ENCODE results near the gene CLEC2D. TPM values are rescaled to one million over a fixed set of nuclear protein-coding genes. Genes with fewer than 3 reads are reported as not detected.

The CLEC2D gene
- total and polyA plus RNA-seq, 7 donors = 0.69 to 24.0 (median 8.6) TPM

DNA sequence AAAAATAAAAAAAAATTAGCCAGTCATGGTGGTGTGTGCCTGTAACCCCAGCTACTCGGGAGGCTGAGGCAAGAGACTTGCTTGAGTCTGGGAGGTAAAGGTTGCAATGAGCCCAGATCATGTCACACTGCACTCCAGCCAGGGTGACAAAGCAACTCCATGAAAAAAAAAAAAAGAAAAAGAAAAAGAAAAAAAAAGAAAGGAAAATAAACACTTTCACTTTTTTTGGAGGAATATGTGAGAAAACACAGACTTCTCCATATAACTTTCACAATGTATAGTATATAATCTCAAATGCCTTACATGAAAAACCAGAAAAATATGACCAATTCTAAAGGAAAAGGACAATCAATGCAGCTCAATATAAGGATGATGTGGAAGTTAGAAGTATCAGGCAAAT, 54.5 kb downstream of the CLEC2D start:
- intact Hi-C loops (cut with DNase I) = no loop called here
- WGBS, 2 donors = 89 to 95% methylated on average over 1 of the region's 1 CpG
- Histone ChIP-seq H3K36me3 (no peaks in the 10 kb centered on the region), H3K4me1 (no peaks in the 10 kb centered on the region), H3K4me3 (no peak overlapping the region), H3K27me3 (no peaks in the 10 kb centered on the region), H3K9me3 (no peaks in the 10 kb centered on the region), H3K27ac (no peak overlapping the region)
- no peak for TF ChIP-seq CTCF (IDR thresholded peaks at IDR 0.05)
- TF ChIP-seq POLR2A (IDR thresholded peaks at IDR 0.05) = no peak
- TF ChIP-seq POLR2AphosphoS5 (IDR thresholded peaks at IDR 0.05) = no peak
- no peak for TF ChIP-seq EP300 (IDR thresholded peaks at IDR 0.05)
- DNase-seq = no peak

- Histone ChIP-seq H3K27me3 (no peaks in the 10 kb centered on the region), H3K36me3 (no peaks in the 10 kb centered on the region), H3K27ac (no peak overlapping the region), H3K4me3 (no peak overlapping the region), H3K9me3 (no peaks in the 10 kb centered on the region), H3K4me1 (no peaks in the 10 kb centered on the region)
- 61 to 64% methylated on average over 2 of the region's 2 CpGs for WGBS, 2 donors
- TF ChIP-seq EP300 (IDR thresholded peaks at IDR 0.05) (no peak), POLR2AphosphoS5 (IDR thresholded peaks at IDR 0.05) (no peak), CTCF (IDR thresholded peaks at IDR 0.05) (no peak), POLR2A (IDR thresholded peaks at IDR 0.05) (no peak)
- intact Hi-C loops (cut with DNase I) = no loop called here
- DNase-seq = no peak
These were observed 55.8 kb downstream of the CLEC2D start for GRCh38 chr12:9725213-9725870.

- no peak for DNase-seq
- Histone ChIP-seq H3K27me3 (no peaks in the 10 kb centered on the region), H3K36me3 (no peaks in the 10 kb centered on the region), H3K4me3 (no peak overlapping the region), H3K9me3 (no peaks in the 10 kb centered on the region), H3K27ac (no peak overlapping the region), H3K4me1 (no peaks in the 10 kb centered on the region)
- WGBS, 2 donors = 70 to 92% methylated on average over 1 of the region's 1 CpG
- intact Hi-C loops (cut with DNase I) = no loop called here
- no peak for TF ChIP-seq POLR2A (IDR thresholded peaks at IDR 0.05)
- no peak for TF ChIP-seq EP300 (IDR thresholded peaks at IDR 0.05)
- TF ChIP-seq CTCF (IDR thresholded peaks at IDR 0.05) = no peak
- TF ChIP-seq POLR2AphosphoS5 (IDR thresholded peaks at IDR 0.05) = no peak
These were observed 58.3 kb downstream of the CLEC2D start for GRCh38 chr12:9727813-9728212.

- DNase-seq = no peak
- H3K27me3 ChIP-seq = no peaks in the 10 kb centered on the region
- H3K27ac ChIP-seq = no peak overlapping the region
- H3K9me3 ChIP-seq = no peaks in the 10 kb centered on the region
- no peaks in the 10 kb centered on the region for H3K4me1 ChIP-seq
- intact Hi-C loops (cut with DNase I) = no loop called here
- no peaks in the 10 kb centered on the region for H3K36me3 ChIP-seq
- TF ChIP-seq CTCF (IDR thresholded peaks at IDR 0.05) (no peak), EP300 (IDR thresholded peaks at IDR 0.05) (no peak), POLR2A (IDR thresholded peaks at IDR 0.05) (no peak), POLR2AphosphoS5 (IDR thresholded peaks at IDR 0.05) (no peak)
- H3K4me3 ChIP-seq = no peak overlapping the region
These were observed 59.6 kb downstream of the CLEC2D start for GRCh38 chr12:9729082-9729481.

DNA sequence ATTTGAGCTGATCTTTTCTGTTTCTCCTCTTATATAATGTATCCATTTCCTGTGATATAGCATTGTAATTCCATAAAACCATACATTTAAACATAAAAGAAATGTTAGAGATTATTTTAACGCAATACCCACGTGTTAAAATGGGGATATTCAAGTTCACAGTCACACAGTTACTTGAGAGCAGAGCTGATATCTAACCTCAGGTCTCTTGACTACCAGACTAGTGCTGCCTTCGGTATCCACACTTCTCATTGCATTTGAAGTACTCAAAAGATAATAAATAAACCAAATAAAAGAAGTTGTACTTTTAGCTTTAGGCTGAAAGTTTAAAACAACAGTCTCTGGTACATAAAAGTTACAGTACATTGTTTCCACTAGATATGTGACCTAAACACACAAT, 60.5 kb downstream of the CLEC2D start:
- intact Hi-C loops (cut with DNase I) = no loop called here
- H3K27ac ChIP-seq = no peak overlapping the region

More for the DNA sequence above, 60.5 kb downstream of the CLEC2D start:
- no peak overlapping the region for H3K4me3 ChIP-seq
- H3K9me3 ChIP-seq = no peaks in the 10 kb centered on the region
- no peaks in the 10 kb centered on the region for H3K36me3 ChIP-seq
- H3K4me1 ChIP-seq = no peaks in the 10 kb centered on the region
- 62 to 68% methylated on average over 3 of the region's 3 CpGs for WGBS, 2 donors
- no peaks in the 10 kb centered on the region for H3K27me3 ChIP-seq
- TF ChIP-seq EP300 (IDR thresholded peaks at IDR 0.05) (no peak), POLR2AphosphoS5 (IDR thresholded peaks at IDR 0.05) (no peak), POLR2A (IDR thresholded peaks at IDR 0.05) (no peak), CTCF (IDR thresholded peaks at IDR 0.05) (no peak)
- DNase-seq = no peak

Measured in sigmoid colon (tissue), 7 donors.